HepG2 (cell line): Measurements from ENCODE around the gene PRELID1. TPM values are rescaled to one million over a fixed set of nuclear protein-coding genes. Genes with fewer than 3 reads are reported as not detected.
A peak's percentile ranks its signal among the peaks of the same experiment; 100 is the strongest.

Source experiments
- HNRNPL ChIP-seq: fragments of 200-400 bp; formaldehyde crosslinking; IDR thresholded peaks from 2 replicates; pipeline ENCODE4 v1.6.1; 2017; ENCODE audit warnings: mild to moderate bottlenecking, low read depth, low read length
- KMT2A ChIP-seq: sonication (generic); formaldehyde crosslinking; IDR thresholded peaks from 2 replicates; pipeline ENCODE4 v1.4.0; 2020; ENCODE audit warnings: missing genetic modification reagents
- POLR2G ChIP-seq: fragments of 200-400 bp; formaldehyde crosslinking; IDR thresholded peaks from 2 replicates; pipeline ENCODE4 v1.6.1; 2018; ENCODE audit warnings: mild to moderate bottlenecking, low read depth, low read length, moderate library complexity
- PTBP1 ChIP-seq: fragments of 200-400 bp; formaldehyde crosslinking; IDR thresholded peaks from 2 replicates; pipeline ENCODE4 v1.6.1; 2018; ENCODE audit warnings: low read length, low read depth; ENCODE audit not compliant: poor library complexity, severe bottlenecking
- RAD21 ChIP-seq: fragments of 450-650 bp; formaldehyde crosslinking; IDR thresholded peaks from 2 replicates; pipeline ENCODE4 v1.5.0; 2020; ENCODE audit warnings: mild to moderate bottlenecking
- TCF7L2 ChIP-seq: IDR thresholded peaks from 2 replicates; pipeline ENCODE4 v1.6.1; 2011; ENCODE audit warnings: mild to moderate bottlenecking, low read depth, low read length, moderate library complexity
- ZFP82 ChIP-seq: sonication (generic); formaldehyde crosslinking; IDR thresholded peaks from 2 replicates; pipeline ENCODE4 v1.5.1; 2020; ENCODE audit warnings: mild to moderate bottlenecking, missing genetic modification reagents, borderline replicate concordance
- ZNF3 ChIP-seq: IDR thresholded peaks from 2 replicates; pipeline ENCODE4 v1.7.0; 2017; ENCODE audit warnings: inconsistent platforms
- ZNF337 ChIP-seq: sonication (generic); formaldehyde crosslinking; IDR thresholded peaks from 2 replicates; pipeline ENCODE4 v1.5.1; 2020; ENCODE audit warnings: missing genetic modification reagents, low read depth, mild to moderate bottlenecking, borderline replicate concordance
- ZNF564 ChIP-seq: sonication (generic); formaldehyde crosslinking; IDR thresholded peaks from 2 replicates; pipeline ENCODE4 v1.8.1; 2023; ENCODE audit warnings: mild to moderate bottlenecking, missing genetic modification reagents
- ZNF605 ChIP-seq: sonication (generic); formaldehyde crosslinking; IDR thresholded peaks from 2 replicates; pipeline ENCODE4 v1.8.0; 2022; ENCODE audit warnings: mild to moderate bottlenecking, missing genetic modification reagents
- ZNF766 ChIP-seq: sonication (generic); formaldehyde crosslinking; IDR thresholded peaks from 2 replicates; pipeline ENCODE4 v1.5.0; 2020; ENCODE audit warnings: missing genetic modification reagents, borderline replicate concordance
- ZNF781 ChIP-seq: sonication (generic); formaldehyde crosslinking; IDR thresholded peaks from 2 replicates; pipeline ENCODE4 v1.5.1; 2020; ENCODE audit warnings: borderline replicate concordance, mild to moderate bottlenecking, missing genetic modification reagents; ENCODE audit errors: not compliant biosample characterization
- ZSCAN29 ChIP-seq: sonication (generic); formaldehyde crosslinking; conservative IDR thresholded peaks from 2 replicates; pipeline ENCODE4 v1.4.0; 2020; ENCODE audit warnings: mild to moderate bottlenecking, missing genetic modification reagents
- polyA plus RNA-seq, 8 experiments: library from polyadenylated mRNA; depleted of rRNA in 3 of 8; stranded (reverse) in 7 of 8; unstranded in 1 of 8; fragments of >200 nt; fragmentation: Illumina TruSeq in 4 of 8; extraction: Trizol in 4 of 8; gene quantifications; 2 replicates each; pipeline versions ENCODE4 v1.2.1 to v1.2.3, GENCODE V29; 2011 to 2016; ENCODE audit warnings: low read depth in 4 of 8, missing spikeins in 1 of 8, mixed read lengths in 1 of 8; ENCODE audit not compliant: insufficient read depth in 1 of 8
- total RNA-seq, 5 experiments: library from RNA; depleted of rRNA; stranded (reverse); fragments of >200 nt; fragmentation: Illumina TruSeq; extraction: Trizol; gene quantifications; 2 replicates each; pipeline ENCODE4 v1.2.3, GENCODE V29; 2016; ENCODE audit warnings: low read depth in 1 of 5
- TF ChIP-seq, protein P1 (sequence below): sonication (generic); formaldehyde crosslinking; IDR thresholded peaks from 2 replicates; pipeline ENCODE4 v1.8.1; 2023; ENCODE audit warnings: mild to moderate bottlenecking, missing genetic modification reagents
- TF ChIP-seq, protein P2 (sequence below): sonication (generic); formaldehyde crosslinking; IDR thresholded peaks from 2 replicates; pipeline ENCODE4 v1.4.0; 2020; ENCODE audit warnings: missing genetic modification reagents
- TF ChIP-seq, protein P3 (sequence below): IDR thresholded peaks from 2 replicates; pipeline ENCODE4 v1.6.1; 2016; ENCODE audit warnings: low read depth, missing genetic modification reagents, missing compliant biosample characterization

Gene PRELID1
- total and polyA plus RNA-seq, 2 of the 13 experiments (the other 11 are each of a cell fraction or from before 2014, with no cell fraction given), result 250 to 271 TPM

DNA sequence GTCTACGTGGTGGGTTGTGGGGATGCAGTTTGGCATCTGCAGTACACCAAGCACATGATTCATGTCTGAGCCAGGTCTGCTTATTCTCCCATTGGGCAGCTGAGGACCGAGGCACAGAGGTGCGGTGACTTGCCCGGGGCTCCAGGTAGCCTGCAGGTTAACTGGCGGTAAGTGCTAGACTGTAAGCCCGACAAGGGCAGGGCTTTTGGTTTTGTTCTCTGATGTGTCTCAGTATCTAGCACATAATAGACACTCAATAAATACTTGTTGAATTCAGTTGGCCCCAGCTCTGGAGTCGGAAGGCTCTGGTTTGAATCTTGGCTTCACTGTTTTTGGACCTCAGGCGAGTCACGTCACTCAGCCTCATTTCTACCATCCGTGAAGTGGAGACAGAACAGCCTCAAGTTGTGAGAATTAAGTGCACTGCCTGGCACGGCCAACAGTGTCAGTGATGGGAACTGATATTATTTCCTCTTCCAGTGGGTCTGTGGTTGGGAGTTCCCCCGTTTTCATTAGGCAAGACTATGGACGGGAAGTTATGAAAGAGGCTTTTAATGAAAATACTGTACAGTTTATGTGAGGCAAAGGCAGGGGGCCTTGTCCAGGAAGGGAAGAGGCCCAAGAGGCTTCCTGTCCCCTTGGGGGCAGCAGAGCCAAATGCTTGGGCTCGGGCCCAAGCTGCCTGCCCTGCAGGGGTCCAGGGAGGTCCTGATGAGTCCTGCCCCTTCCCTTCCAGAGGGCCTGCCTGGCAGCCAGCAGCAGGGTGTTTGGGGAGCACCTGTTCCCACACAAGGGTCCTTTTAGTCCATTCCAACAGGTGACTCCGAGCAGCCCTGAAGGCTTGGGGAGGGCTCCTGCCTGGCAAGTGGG is 3.3 kb downstream of the PRELID1 start (continued):
- no peak for TF ChIP-seq ZFP82 (CRISPR knock-in tag)
- TF ChIP-seq ZNF337 (CRISPR knock-in tag), result no peak
- TF ChIP-seq ZNF605 (CRISPR knock-in tag), result no peak
- no peak for TF ChIP-seq TCF7L2
- no peak for TF ChIP-seq ZNF564 (CRISPR knock-in tag)
- no peak for TF ChIP-seq ZNF781 (CRISPR knock-in tag)
- TF ChIP-seq, protein P1, sequence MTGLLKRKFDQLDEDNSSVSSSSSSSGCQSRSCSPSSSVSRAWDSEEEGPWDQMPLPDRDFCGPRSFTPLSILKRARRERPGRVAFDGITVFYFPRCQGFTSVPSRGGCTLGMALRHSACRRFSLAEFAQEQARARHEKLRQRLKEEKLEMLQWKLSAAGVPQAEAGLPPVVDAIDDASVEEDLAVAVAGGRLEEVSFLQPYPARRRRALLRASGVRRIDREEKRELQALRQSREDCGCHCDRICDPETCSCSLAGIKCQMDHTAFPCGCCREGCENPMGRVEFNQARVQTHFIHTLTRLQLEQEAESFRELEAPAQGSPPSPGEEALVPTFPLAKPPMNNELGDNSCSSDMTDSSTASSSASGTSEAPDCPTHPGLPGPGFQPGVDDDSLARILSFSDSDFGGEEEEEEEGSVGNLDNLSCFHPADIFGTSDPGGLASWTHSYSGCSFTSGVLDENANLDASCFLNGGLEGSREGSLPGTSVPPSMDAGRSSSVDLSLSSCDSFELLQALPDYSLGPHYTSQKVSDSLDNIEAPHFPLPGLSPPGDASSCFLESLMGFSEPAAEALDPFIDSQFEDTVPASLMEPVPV (CRISPR knock-in tag), result no peak
- 0 out of 2 replicates have a peak, but pooled peaks have one; percentile 28 for TF ChIP-seq HNRNPL
- TF ChIP-seq RAD21, result peak; percentile 15
- TF ChIP-seq KMT2A, result no peak
- peak; percentile 72 for TF ChIP-seq POLR2G
- no peak for TF ChIP-seq ZSCAN29 (CRISPR knock-in tag)
- TF ChIP-seq PTBP1, result no peak
- TF ChIP-seq, protein P2, sequence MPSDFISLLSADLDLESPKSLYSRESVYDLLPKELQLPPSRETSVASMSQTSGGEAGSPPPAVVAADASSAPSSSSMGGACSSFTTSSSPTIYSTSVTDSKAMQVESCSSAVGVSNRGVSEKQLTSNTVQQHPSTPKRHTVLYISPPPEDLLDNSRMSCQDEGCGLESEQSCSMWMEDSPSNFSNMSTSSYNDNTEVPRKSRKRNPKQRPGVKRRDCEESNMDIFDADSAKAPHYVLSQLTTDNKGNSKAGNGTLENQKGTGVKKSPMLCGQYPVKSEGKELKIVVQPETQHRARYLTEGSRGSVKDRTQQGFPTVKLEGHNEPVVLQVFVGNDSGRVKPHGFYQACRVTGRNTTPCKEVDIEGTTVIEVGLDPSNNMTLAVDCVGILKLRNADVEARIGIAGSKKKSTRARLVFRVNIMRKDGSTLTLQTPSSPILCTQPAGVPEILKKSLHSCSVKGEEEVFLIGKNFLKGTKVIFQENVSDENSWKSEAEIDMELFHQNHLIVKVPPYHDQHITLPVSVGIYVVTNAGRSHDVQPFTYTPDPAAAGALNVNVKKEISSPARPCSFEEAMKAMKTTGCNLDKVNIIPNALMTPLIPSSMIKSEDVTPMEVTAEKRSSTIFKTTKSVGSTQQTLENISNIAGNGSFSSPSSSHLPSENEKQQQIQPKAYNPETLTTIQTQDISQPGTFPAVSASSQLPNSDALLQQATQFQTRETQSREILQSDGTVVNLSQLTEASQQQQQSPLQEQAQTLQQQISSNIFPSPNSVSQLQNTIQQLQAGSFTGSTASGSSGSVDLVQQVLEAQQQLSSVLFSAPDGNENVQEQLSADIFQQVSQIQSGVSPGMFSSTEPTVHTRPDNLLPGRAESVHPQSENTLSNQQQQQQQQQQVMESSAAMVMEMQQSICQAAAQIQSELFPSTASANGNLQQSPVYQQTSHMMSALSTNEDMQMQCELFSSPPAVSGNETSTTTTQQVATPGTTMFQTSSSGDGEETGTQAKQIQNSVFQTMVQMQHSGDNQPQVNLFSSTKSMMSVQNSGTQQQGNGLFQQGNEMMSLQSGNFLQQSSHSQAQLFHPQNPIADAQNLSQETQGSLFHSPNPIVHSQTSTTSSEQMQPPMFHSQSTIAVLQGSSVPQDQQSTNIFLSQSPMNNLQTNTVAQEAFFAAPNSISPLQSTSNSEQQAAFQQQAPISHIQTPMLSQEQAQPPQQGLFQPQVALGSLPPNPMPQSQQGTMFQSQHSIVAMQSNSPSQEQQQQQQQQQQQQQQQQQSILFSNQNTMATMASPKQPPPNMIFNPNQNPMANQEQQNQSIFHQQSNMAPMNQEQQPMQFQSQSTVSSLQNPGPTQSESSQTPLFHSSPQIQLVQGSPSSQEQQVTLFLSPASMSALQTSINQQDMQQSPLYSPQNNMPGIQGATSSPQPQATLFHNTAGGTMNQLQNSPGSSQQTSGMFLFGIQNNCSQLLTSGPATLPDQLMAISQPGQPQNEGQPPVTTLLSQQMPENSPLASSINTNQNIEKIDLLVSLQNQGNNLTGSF (CRISPR knock-in tag), result no peak
- TF ChIP-seq, protein P3, sequence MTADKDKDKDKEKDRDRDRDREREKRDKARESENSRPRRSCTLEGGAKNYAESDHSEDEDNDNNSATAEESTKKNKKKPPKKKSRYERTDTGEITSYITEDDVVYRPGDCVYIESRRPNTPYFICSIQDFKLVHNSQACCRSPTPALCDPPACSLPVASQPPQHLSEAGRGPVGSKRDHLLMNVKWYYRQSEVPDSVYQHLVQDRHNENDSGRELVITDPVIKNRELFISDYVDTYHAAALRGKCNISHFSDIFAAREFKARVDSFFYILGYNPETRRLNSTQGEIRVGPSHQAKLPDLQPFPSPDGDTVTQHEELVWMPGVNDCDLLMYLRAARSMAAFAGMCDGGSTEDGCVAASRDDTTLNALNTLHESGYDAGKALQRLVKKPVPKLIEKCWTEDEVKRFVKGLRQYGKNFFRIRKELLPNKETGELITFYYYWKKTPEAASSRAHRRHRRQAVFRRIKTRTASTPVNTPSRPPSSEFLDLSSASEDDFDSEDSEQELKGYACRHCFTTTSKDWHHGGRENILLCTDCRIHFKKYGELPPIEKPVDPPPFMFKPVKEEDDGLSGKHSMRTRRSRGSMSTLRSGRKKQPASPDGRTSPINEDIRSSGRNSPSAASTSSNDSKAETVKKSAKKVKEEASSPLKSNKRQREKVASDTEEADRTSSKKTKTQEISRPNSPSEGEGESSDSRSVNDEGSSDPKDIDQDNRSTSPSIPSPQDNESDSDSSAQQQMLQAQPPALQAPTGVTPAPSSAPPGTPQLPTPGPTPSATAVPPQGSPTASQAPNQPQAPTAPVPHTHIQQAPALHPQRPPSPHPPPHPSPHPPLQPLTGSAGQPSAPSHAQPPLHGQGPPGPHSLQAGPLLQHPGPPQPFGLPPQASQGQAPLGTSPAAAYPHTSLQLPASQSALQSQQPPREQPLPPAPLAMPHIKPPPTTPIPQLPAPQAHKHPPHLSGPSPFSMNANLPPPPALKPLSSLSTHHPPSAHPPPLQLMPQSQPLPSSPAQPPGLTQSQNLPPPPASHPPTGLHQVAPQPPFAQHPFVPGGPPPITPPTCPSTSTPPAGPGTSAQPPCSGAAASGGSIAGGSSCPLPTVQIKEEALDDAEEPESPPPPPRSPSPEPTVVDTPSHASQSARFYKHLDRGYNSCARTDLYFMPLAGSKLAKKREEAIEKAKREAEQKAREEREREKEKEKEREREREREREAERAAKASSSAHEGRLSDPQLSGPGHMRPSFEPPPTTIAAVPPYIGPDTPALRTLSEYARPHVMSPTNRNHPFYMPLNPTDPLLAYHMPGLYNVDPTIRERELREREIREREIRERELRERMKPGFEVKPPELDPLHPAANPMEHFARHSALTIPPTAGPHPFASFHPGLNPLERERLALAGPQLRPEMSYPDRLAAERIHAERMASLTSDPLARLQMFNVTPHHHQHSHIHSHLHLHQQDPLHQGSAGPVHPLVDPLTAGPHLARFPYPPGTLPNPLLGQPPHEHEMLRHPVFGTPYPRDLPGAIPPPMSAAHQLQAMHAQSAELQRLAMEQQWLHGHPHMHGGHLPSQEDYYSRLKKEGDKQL, result no peak
- no peak for TF ChIP-seq ZNF3 (CRISPR knock-in tag)
- TF ChIP-seq ZNF766 (CRISPR knock-in tag), result no peak
